ENCODE results near the gene MAN1C1. TPM values are rescaled to one million over a fixed set of nuclear protein-coding genes. Genes with fewer than 3 reads are reported as not detected.

MAN1C1 gene
- total and polyA plus RNA-seq, 9 of the 15 experiments (the other 6 are each of a cell fraction or from before 2014, with no cell fraction given) = 0.04 to 0.44 (median 0.10) TPM; not detected in 3

DNA sequence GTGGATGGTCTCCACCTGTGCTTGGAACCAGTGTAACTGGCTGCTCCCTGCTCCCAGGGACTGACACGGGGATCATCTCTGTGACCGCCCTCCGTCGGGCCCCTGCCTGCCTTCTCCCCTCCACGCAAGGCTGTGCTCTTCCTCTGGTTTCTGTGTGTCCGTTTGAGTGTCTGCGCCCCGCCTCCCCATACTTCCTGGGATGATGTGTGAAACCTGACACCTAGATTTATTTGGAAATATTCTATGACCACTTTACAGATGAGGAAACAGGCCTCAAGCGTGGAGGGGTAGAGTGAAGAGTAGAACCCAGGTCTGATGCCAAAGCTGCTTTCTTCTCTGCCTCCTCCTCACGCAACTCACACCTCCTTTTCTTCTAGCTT lies 48.9 kb upstream of the MAN1C1 start:
- Histone ChIP-seq H2AFZ (ENCODE audit: low read depth, low read length) (no peak overlapping the region), H3K9me3 (replicated peaks; ENCODE audit: control insufficient read depth, insufficient read depth, low read depth, low read length) (no peaks in the 10 kb centered on the region), H3K27me3 (ENCODE audit: control insufficient read depth in 2 of 2, insufficient read depth in 2 of 2, low read length in 2 of 2) (peaks cover 0 to 8% of the 10 kb centered on the region in 2 experiments; a peak in 2 of 5 replicates), H4K20me1 (replicated peaks; ENCODE audit: control insufficient read depth, insufficient read depth, low read length) (no peaks in the 10 kb centered on the region), H3K4me2 (ENCODE audit: insufficient read depth, low read length) (no peak overlapping the region), H3K9ac (ENCODE audit: insufficient read depth in 1 of 2, low read depth in 2 of 2, low read length in 2 of 2) (peak overlapping the region in 1 of 2 experiments; percentile 38; a peak in 2 of 4 replicates), H3K9me1 (ENCODE audit: control insufficient read depth, insufficient read depth, low read length) (peaks cover 11% of the 10 kb centered on the region), H3K79me2 (ENCODE audit: control insufficient read depth, insufficient read depth, low read length) (no peaks in the 10 kb centered on the region), H3K4me1 (replicated peaks in 1 of 2; ENCODE audit: control insufficient read depth in 2 of 2, insufficient read depth in 2 of 2, low read length in 2 of 2) (peaks cover 24 to 43% of the 10 kb centered on the region in 2 experiments), H3K27ac (ENCODE audit: extremely low read depth, low read depth, low read length) (no peak overlapping the region), H3K4me3 (no peak overlapping the region), H3K36me3 (ENCODE audit: control insufficient read depth, insufficient read depth, low read length) (peaks cover 21% of the 10 kb centered on the region; the same call in 1 of the 3 replicates)
- ChIA-PET CTCF (ENCODE audit: low intra/inter-chr PET ratio) (no interaction called here), POLR2A (interaction anchor here (0.6 to 6.6 kb wide), 5 partner anchors 8 to 1530 kb away, joined by 3 to 39 read pairs (median 9); no protein-coding TSS in a partner anchor)
- no TSS peak for BruUV-seq (replicated peaks)
- TF ChIP-seq IFI16 (CRISPR knock-in tag; IDR thresholded peaks at IDR 0.05) = no peak
- peak; percentile 80 for TF ChIP-seq RBM25 (IDR thresholded peaks at IDR 0.05; ENCODE audit: low read depth, low read length, severe bottlenecking)
- TF ChIP-seq BCOR (IDR thresholded peaks at IDR 0.05) = peak; percentile 66
- no peak for TF ChIP-seq TSC22D4 (tag; IDR thresholded peaks at IDR 0.05)
- no peak for TF ChIP-seq TRIM24 (IDR thresholded peaks at IDR 0.05)
- no peak for TF ChIP-seq CBX2 (IDR thresholded peaks at IDR 0.05; ENCODE audit: insufficient read depth, low read length, poor library complexity, severe bottlenecking)
- 0 out of 2 replicates have a peak, but pooled peaks have one; percentile 34 for TF ChIP-seq PTBP1 (IDR thresholded peaks at IDR 0.05; ENCODE audit: low read depth, low read length)
- TF ChIP-seq, protein P1, sequence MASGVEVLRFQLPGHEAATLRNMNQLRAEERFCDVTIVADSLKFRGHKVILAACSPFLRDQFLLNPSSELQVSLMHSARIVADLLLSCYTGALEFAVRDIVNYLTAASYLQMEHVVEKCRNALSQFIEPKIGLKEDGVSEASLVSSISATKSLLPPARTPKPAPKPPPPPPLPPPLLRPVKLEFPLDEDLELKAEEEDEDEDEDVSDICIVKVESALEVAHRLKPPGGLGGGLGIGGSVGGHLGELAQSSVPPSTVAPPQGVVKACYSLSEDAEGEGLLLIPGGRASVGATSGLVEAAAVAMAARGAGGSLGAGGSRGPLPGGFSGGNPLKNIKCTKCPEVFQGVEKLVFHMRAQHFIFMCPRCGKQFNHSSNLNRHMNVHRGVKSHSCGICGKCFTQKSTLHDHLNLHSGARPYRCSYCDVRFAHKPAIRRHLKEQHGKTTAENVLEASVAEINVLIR (CRISPR knock-in tag; IDR thresholded peaks at IDR 0.05) = no peak
- no peak for TF ChIP-seq MYBL2 (IDR thresholded peaks at IDR 0.05; ENCODE audit: low read depth)
- TF ChIP-seq MYBL2 (CRISPR knock-in tag; IDR thresholded peaks at IDR 0.05; ENCODE audit: borderline replicate concordance) = no peak
- TF ChIP-seq, protein P2, sequence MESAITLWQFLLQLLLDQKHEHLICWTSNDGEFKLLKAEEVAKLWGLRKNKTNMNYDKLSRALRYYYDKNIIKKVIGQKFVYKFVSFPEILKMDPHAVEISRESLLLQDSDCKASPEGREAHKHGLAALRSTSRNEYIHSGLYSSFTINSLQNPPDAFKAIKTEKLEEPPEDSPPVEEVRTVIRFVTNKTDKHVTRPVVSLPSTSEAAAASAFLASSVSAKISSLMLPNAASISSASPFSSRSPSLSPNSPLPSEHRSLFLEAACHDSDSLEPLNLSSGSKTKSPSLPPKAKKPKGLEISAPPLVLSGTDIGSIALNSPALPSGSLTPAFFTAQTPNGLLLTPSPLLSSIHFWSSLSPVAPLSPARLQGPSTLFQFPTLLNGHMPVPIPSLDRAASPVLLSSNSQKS (CRISPR knock-in tag; IDR thresholded peaks at IDR 0.05) = no peak
- TF ChIP-seq TAF15 (IDR thresholded peaks at IDR 0.05; ENCODE audit: low read depth, low read length) = no peak
- no peak for TF ChIP-seq FOSL1 (tag; conservative IDR thresholded peaks at IDR 0.05)
- FAIRE-seq = no peak
- ATAC-seq = no peak
- DNase-seq (ENCODE audit: extremely low read depth in 1 of 4, low spot score in 3 of 4) = no peak
- in situ Hi-C loops (cut with MboI) (loop anchor here (10.0 kb wide), 1 partner anchor 1723 kb away; no protein-coding TSS in a partner anchor), intact Hi-C loops (cut with micrococcal nuclease) (no loop called here)
- WGBS (ENCODE audit: insufficient coverage, low coverage, missing lambda C conversion rate) = 65% methylated on average over 10 of the region's 10 CpGs
